ENCODE data around the gene SLC35D3. TPM values are rescaled to one million over a fixed set of nuclear protein-coding genes. Genes with fewer than 3 reads are reported as not detected.

The SLC35D3 gene
- total RNA-seq, 1 experiment from 2014 or later, result 0.39 TPM

DNA sequence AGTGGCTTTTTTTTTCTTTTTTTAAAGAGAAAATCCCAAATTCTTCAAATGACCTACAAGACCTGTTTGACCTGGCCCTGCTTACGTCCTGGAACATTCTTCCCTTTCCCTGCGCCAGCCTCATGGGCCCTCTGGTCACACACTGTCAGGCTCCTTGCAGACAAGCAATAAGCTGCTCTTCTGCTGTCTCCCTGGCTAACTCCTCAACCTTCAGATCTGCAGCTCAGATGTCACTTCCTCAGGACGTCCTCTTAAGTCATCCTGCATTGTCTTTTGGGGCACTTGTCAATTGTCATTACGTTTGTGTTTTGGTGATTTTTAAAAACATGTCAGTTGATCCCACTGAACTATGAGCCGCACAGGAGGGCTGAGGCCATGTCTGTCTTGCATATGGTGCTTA, 28.9 kb upstream of the SLC35D3 start (continued):
- TF ChIP-seq, protein P1, sequence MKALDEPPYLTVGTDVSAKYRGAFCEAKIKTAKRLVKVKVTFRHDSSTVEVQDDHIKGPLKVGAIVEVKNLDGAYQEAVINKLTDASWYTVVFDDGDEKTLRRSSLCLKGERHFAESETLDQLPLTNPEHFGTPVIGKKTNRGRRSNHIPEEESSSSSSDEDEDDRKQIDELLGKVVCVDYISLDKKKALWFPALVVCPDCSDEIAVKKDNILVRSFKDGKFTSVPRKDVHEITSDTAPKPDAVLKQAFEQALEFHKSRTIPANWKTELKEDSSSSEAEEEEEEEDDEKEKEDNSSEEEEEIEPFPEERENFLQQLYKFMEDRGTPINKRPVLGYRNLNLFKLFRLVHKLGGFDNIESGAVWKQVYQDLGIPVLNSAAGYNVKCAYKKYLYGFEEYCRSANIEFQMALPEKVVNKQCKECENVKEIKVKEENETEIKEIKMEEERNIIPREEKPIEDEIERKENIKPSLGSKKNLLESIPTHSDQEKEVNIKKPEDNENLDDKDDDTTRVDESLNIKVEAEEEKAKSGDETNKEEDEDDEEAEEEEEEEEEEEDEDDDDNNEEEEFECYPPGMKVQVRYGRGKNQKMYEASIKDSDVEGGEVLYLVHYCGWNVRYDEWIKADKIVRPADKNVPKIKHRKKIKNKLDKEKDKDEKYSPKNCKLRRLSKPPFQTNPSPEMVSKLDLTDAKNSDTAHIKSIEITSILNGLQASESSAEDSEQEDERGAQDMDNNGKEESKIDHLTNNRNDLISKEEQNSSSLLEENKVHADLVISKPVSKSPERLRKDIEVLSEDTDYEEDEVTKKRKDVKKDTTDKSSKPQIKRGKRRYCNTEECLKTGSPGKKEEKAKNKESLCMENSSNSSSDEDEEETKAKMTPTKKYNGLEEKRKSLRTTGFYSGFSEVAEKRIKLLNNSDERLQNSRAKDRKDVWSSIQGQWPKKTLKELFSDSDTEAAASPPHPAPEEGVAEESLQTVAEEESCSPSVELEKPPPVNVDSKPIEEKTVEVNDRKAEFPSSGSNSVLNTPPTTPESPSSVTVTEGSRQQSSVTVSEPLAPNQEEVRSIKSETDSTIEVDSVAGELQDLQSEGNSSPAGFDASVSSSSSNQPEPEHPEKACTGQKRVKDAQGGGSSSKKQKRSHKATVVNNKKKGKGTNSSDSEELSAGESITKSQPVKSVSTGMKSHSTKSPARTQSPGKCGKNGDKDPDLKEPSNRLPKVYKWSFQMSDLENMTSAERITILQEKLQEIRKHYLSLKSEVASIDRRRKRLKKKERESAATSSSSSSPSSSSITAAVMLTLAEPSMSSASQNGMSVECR (CRISPR knock-in tag; IDR thresholded peaks at IDR 0.05; ENCODE audit: borderline replicate concordance), result no peak
- no peak for TF ChIP-seq TCF7 (CRISPR knock-in tag; IDR thresholded peaks at IDR 0.05; ENCODE audit: low read depth)
- TF ChIP-seq, protein P2, sequence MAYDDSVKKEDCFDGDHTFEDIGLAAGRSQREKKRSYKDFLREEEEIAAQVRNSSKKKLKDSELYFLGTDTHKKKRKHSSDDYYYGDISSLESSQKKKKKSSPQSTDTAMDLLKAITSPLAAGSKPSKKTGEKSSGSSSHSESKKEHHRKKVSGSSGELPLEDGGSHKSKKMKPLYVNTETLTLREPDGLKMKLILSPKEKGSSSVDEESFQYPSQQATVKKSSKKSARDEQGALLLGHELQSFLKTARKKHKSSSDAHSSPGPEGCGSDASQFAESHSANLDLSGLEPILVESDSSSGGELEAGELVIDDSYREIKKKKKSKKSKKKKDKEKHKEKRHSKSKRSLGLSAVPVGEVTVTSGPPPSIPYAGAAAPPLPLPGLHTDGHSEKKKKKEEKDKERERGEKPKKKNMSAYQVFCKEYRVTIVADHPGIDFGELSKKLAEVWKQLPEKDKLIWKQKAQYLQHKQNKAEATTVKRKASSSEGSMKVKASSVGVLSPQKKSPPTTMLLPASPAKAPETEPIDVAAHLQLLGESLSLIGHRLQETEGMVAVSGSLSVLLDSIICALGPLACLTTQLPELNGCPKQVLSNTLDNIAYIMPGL (CRISPR knock-in tag; IDR thresholded peaks at IDR 0.05), result no peak
- TF ChIP-seq, protein P3, sequence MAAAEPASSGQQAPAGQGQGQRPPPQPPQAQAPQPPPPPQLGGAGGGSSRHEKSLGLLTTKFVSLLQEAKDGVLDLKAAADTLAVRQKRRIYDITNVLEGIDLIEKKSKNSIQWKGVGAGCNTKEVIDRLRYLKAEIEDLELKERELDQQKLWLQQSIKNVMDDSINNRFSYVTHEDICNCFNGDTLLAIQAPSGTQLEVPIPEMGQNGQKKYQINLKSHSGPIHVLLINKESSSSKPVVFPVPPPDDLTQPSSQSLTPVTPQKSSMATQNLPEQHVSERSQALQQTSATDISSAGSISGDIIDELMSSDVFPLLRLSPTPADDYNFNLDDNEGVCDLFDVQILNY (CRISPR knock-in tag; IDR thresholded peaks at IDR 0.05), result no peak
- TF ChIP-seq, protein P4, sequence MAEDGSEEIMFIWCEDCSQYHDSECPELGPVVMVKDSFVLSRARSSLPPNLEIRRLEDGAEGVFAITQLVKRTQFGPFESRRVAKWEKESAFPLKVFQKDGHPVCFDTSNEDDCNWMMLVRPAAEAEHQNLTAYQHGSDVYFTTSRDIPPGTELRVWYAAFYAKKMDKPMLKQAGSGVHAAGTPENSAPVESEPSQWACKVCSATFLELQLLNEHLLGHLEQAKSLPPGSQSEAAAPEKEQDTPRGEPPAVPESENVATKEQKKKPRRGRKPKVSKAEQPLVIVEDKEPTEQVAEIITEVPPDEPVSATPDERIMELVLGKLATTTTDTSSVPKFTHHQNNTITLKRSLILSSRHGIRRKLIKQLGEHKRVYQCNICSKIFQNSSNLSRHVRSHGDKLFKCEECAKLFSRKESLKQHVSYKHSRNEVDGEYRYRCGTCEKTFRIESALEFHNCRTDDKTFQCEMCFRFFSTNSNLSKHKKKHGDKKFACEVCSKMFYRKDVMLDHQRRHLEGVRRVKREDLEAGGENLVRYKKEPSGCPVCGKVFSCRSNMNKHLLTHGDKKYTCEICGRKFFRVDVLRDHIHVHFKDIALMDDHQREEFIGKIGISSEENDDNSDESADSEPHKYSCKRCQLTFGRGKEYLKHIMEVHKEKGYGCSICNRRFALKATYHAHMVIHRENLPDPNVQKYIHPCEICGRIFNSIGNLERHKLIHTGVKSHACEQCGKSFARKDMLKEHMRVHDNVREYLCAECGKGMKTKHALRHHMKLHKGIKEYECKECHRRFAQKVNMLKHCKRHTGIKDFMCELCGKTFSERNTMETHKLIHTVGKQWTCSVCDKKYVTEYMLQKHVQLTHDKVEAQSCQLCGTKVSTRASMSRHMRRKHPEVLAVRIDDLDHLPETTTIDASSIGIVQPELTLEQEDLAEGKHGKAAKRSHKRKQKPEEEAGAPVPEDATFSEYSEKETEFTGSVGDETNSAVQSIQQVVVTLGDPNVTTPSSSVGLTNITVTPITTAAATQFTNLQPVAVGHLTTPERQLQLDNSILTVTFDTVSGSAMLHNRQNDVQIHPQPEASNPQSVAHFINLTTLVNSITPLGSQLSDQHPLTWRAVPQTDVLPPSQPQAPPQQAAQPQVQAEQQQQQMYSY (CRISPR knock-in tag; IDR thresholded peaks at IDR 0.05), result no peak
- no peak for TF ChIP-seq ETV6 (CRISPR knock-in tag; IDR thresholded peaks at IDR 0.05)
- no peak for TF ChIP-seq OVOL2 (CRISPR knock-in tag; IDR thresholded peaks at IDR 0.05; ENCODE audit: borderline replicate concordance)
- no peak for TF ChIP-seq CBFB (CRISPR knock-in tag; IDR thresholded peaks at IDR 0.05; ENCODE audit: low read depth)
- TF ChIP-seq, protein P5, sequence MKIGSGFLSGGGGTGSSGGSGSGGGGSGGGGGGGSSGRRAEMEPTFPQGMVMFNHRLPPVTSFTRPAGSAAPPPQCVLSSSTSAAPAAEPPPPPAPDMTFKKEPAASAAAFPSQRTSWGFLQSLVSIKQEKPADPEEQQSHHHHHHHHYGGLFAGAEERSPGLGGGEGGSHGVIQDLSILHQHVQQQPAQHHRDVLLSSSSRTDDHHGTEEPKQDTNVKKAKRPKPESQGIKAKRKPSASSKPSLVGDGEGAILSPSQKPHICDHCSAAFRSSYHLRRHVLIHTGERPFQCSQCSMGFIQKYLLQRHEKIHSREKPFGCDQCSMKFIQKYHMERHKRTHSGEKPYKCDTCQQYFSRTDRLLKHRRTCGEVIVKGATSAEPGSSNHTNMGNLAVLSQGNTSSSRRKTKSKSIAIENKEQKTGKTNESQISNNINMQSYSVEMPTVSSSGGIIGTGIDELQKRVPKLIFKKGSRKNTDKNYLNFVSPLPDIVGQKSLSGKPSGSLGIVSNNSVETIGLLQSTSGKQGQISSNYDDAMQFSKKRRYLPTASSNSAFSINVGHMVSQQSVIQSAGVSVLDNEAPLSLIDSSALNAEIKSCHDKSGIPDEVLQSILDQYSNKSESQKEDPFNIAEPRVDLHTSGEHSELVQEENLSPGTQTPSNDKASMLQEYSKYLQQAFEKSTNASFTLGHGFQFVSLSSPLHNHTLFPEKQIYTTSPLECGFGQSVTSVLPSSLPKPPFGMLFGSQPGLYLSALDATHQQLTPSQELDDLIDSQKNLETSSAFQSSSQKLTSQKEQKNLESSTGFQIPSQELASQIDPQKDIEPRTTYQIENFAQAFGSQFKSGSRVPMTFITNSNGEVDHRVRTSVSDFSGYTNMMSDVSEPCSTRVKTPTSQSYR (CRISPR knock-in tag; IDR thresholded peaks at IDR 0.05), result no peak

DNA sequence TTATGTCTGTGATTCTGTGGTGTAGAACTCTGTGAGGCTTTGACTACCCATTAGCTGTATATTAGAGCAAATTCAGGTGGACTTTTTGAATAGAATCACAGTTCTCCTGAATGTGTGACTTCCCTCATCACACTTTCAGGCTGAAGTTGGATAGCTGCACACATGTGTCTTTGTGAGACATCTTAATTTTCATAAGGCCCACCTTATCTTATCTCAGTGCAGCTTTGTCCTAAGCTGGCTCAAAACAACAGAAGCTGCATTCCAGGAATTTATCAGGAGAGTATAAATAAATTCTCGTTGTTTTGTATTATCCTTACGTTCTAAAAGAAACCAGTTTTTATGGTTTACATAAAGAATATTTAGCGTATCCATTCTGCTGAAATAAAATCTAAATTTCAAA, 26.2 kb upstream of the SLC35D3 start:
- ATAC-seq (no peak), DNase-seq (ENCODE audit: low spot score) (no peak)
- Mint-ChIP-seq H3K4me3 (no peak overlapping the region), H3K9me3 (no peaks in the 10 kb centered on the region), H3K4me1 (no peaks in the 10 kb centered on the region), H3K27ac (no peak overlapping the region), H3K27me3 (ENCODE audit: low read depth) (no peaks in the 10 kb centered on the region), H3K36me3 (peaks cover 6% of the 10 kb centered on the region)
- ChIA-PET POLR2A (no interaction called here), CTCF (no interaction called here)
- TF ChIP-seq MYBL2 (CRISPR knock-in tag; IDR thresholded peaks at IDR 0.05), result no peak
- TF ChIP-seq, protein P6, sequence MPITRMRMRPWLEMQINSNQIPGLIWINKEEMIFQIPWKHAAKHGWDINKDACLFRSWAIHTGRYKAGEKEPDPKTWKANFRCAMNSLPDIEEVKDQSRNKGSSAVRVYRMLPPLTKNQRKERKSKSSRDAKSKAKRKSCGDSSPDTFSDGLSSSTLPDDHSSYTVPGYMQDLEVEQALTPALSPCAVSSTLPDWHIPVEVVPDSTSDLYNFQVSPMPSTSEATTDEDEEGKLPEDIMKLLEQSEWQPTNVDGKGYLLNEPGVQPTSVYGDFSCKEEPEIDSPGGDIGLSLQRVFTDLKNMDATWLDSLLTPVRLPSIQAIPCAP (CRISPR knock-in tag; IDR thresholded peaks at IDR 0.05), result no peak
- TF ChIP-seq, protein P7, sequence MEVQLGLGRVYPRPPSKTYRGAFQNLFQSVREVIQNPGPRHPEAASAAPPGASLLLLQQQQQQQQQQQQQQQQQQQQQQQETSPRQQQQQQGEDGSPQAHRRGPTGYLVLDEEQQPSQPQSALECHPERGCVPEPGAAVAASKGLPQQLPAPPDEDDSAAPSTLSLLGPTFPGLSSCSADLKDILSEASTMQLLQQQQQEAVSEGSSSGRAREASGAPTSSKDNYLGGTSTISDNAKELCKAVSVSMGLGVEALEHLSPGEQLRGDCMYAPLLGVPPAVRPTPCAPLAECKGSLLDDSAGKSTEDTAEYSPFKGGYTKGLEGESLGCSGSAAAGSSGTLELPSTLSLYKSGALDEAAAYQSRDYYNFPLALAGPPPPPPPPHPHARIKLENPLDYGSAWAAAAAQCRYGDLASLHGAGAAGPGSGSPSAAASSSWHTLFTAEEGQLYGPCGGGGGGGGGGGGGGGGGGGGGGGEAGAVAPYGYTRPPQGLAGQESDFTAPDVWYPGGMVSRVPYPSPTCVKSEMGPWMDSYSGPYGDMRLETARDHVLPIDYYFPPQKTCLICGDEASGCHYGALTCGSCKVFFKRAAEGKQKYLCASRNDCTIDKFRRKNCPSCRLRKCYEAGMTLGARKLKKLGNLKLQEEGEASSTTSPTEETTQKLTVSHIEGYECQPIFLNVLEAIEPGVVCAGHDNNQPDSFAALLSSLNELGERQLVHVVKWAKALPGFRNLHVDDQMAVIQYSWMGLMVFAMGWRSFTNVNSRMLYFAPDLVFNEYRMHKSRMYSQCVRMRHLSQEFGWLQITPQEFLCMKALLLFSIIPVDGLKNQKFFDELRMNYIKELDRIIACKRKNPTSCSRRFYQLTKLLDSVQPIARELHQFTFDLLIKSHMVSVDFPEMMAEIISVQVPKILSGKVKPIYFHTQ (CRISPR knock-in tag; IDR thresholded peaks at IDR 0.05), result no peak
- no peak for TF ChIP-seq CREB1 (CRISPR knock-in tag; IDR thresholded peaks at IDR 0.05)
- TF ChIP-seq SMAD3 (CRISPR knock-in tag; IDR thresholded peaks at IDR 0.05; ENCODE audit: borderline replicate concordance), result no peak
- no peak for TF ChIP-seq ESRRA (CRISPR knock-in tag; IDR thresholded peaks at IDR 0.05; ENCODE audit: borderline replicate concordance)
- TF ChIP-seq ZNF219 (CRISPR knock-in tag; IDR thresholded peaks at IDR 0.05; ENCODE audit: borderline replicate concordance), result no peak
